H9 (cell line): ENCODE results near the gene KIF16B. TPM values are rescaled to one million over a fixed set of nuclear protein-coding genes. Genes with fewer than 3 reads are reported as not detected.
A peak's percentile ranks its signal among the peaks of the same experiment; 100 is the strongest.

Experiments
- DNase-seq: peaks from one replicate; pipeline ENCODE4 v3.0.0-alpha.2; 2017
- H2AFZ ChIP-seq: one replicate; pipeline ENCODE4 v1.6.1; 2013; ENCODE audit warnings: mild to moderate bottlenecking, low read length, control low read depth, moderate library complexity
- H2AK5ac ChIP-seq: 2 replicates; pipeline ENCODE4 v1.6.1; 2013; ENCODE audit warnings: low read length, control low read depth, mixed read lengths; ENCODE audit not compliant: insufficient read length
- H2BK120ac ChIP-seq: one replicate; pipeline ENCODE4 v1.6.1; 2013; ENCODE audit warnings: low read depth, mild to moderate bottlenecking, low read length, control low read depth, inconsistent platforms; ENCODE audit not compliant: poor library complexity, severe bottlenecking
- H2BK12ac ChIP-seq: 2 replicates; pipeline ENCODE4 v1.6.1; 2013; ENCODE audit warnings: low read length, control low read depth, mixed read lengths, low read depth; ENCODE audit not compliant: insufficient read length
- H2BK15ac ChIP-seq: 2 replicates; pipeline ENCODE4 v1.6.1; 2013; ENCODE audit warnings: low read depth, low read length, control low read depth
- H2BK20ac ChIP-seq: one replicate; pipeline ENCODE4 v1.6.1; 2013; ENCODE audit warnings: low read depth, mild to moderate bottlenecking, low read length, control low read depth, inconsistent platforms; ENCODE audit not compliant: poor library complexity, severe bottlenecking
- H2BK5ac ChIP-seq: 2 replicates; pipeline ENCODE4 v1.6.1; 2013; ENCODE audit warnings: low read length, control low read depth, mixed read lengths; ENCODE audit not compliant: insufficient read length
- H3K14ac ChIP-seq: 2 replicates; pipeline ENCODE4 v1.6.1; 2013; ENCODE audit warnings: low read length, control low read depth; ENCODE audit not compliant: insufficient read depth
- H3K18ac ChIP-seq: 2 replicates; pipeline ENCODE4 v1.6.1; 2013; ENCODE audit warnings: low read depth, mild to moderate bottlenecking, mixed read lengths, low read length, control low read depth; ENCODE audit not compliant: insufficient read length
- H3K23ac ChIP-seq: 2 replicates; pipeline ENCODE4 v1.6.1; 2013; ENCODE audit warnings: low read length, control low read depth, mixed read lengths, low read depth; ENCODE audit not compliant: insufficient read length
- H3K23me2 ChIP-seq: 2 replicates; pipeline ENCODE4 v1.6.1; 2013; ENCODE audit warnings: low read depth, mild to moderate bottlenecking, mixed read lengths, low read length, control low read depth; ENCODE audit not compliant: insufficient read length, poor library complexity, severe bottlenecking
- H3K27ac ChIP-seq: 2 replicates; pipeline ENCODE4 v1.5.1; 2013; ENCODE audit warnings: low read length, control low read depth, mixed read lengths, low read depth; ENCODE audit not compliant: insufficient read length
- H3K27me3 ChIP-seq: 2 replicates; pipeline ENCODE4 v1.6.1; 2013; ENCODE audit warnings: low read length, control low read depth, inconsistent platforms; ENCODE audit not compliant: insufficient read depth
- H3K4ac ChIP-seq: 2 replicates; pipeline ENCODE4 v1.6.1; 2013; ENCODE audit warnings: low read depth, mild to moderate bottlenecking, control low read depth, inconsistent platforms, low read length, moderate library complexity
- H3K4me1 ChIP-seq: 2 replicates; pipeline ENCODE4 v1.6.1; 2013; ENCODE audit warnings: low read length, control low read depth, inconsistent platforms; ENCODE audit not compliant: insufficient read depth
- H3K4me2 ChIP-seq: 2 replicates; pipeline ENCODE4 v1.6.1; 2013; ENCODE audit warnings: low read length, control low read depth, mixed read lengths; ENCODE audit not compliant: insufficient read length, insufficient read depth
- H3K56ac ChIP-seq: 2 replicates; pipeline ENCODE4 v1.6.1; 2013; ENCODE audit warnings: low read depth, mild to moderate bottlenecking, mixed read lengths, low read length, control low read depth; ENCODE audit not compliant: insufficient read length
- H3K79me1 ChIP-seq: 2 replicates; pipeline ENCODE4 v1.6.1; 2013; ENCODE audit warnings: low read depth, mild to moderate bottlenecking, moderate library complexity, low read length, control low read depth, inconsistent platforms; ENCODE audit not compliant: insufficient read depth, poor library complexity, severe bottlenecking
- H3K79me2 ChIP-seq: 2 replicates; pipeline ENCODE4 v1.6.1; 2013; ENCODE audit warnings: low read length, control low read depth, inconsistent platforms; ENCODE audit not compliant: insufficient read depth
- H3K9ac ChIP-seq: 2 replicates; pipeline ENCODE4 v1.6.1; 2013; ENCODE audit warnings: low read length, control low read depth, mixed read lengths; ENCODE audit not compliant: insufficient read length; ENCODE audit errors: extremely low read depth
- H3K9me3 ChIP-seq: one replicate; pipeline ENCODE4 v1.6.1; 2013; ENCODE audit warnings: low read depth, low read length, inconsistent platforms; ENCODE audit not compliant: control insufficient read depth
- H3T11ph ChIP-seq: one replicate; pipeline ENCODE4 v1.6.1; 2013; ENCODE audit warnings: mild to moderate bottlenecking, low read length, control low read depth, inconsistent platforms
- H4K20me1 ChIP-seq: one replicate; pipeline ENCODE4 v1.6.1; 2013; ENCODE audit not compliant: control insufficient read depth, insufficient read length, insufficient read depth
- H4K5ac ChIP-seq: 2 replicates; pipeline ENCODE4 v1.6.1; 2013; ENCODE audit warnings: low read depth, mild to moderate bottlenecking, mixed read lengths, low read length, control low read depth; ENCODE audit not compliant: insufficient read length
- H4K8ac ChIP-seq: replicated peaks from 2 replicates; pipeline ENCODE4 v1.6.1; 2013; ENCODE audit warnings: low read length, control low read depth, mixed read lengths, low read depth; ENCODE audit not compliant: insufficient read length
- H4K91ac ChIP-seq: 2 replicates; pipeline ENCODE4 v1.6.1; 2013; ENCODE audit warnings: low read depth, mild to moderate bottlenecking, moderate library complexity, mixed read lengths, low read length, control low read depth; ENCODE audit not compliant: insufficient read length
- H3K27ac Mint-ChIP-seq, 3 experiments: 2 replicates in 2 of 3; 3 replicates in 1 of 3; pipeline ENCODE4 v1.8.0; 2020 to 2021; ENCODE audit warnings: mixed read lengths in 3 of 3, mild to moderate bottlenecking in 1 of 3, moderate library complexity in 1 of 3
- H3K27me3 Mint-ChIP-seq: 2 replicates; pipeline ENCODE4 v1.8.0; 2021; ENCODE audit warnings: low read depth, mild to moderate bottlenecking, moderate library complexity, mixed read lengths
- H3K36me3 Mint-ChIP-seq, 3 experiments: 2 replicates in 2 of 3; 3 replicates in 1 of 3; pipeline ENCODE4 v1.8.0; 2020 to 2021; ENCODE audit warnings: low read depth in 3 of 3, mixed read lengths in 3 of 3; ENCODE audit not compliant: insufficient read depth in 1 of 3
- H3K4me1 Mint-ChIP-seq, 2 experiments: 2 replicates each; pipeline ENCODE4 v1.8.0; 2020; ENCODE audit warnings: mixed read lengths in 2 of 2
- H3K4me3 Mint-ChIP-seq, 2 experiments: 2 replicates in 1 of 2; 3 replicates in 1 of 2; pipeline ENCODE4 v1.8.0; 2020 to 2021; ENCODE audit warnings: mild to moderate bottlenecking in 2 of 2, mixed read lengths in 2 of 2, moderate library complexity in 1 of 2
- H3K9me3 Mint-ChIP-seq, 2 experiments: 2 replicates in 1 of 2; 3 replicates in 1 of 2; pipeline ENCODE4 v1.8.0; 2020; ENCODE audit warnings: mild to moderate bottlenecking in 2 of 2, mixed read lengths in 2 of 2, moderate library complexity in 1 of 2
- CTCF ChIP-seq: fragments of 200-600 bp; sonication (generic); conservative IDR thresholded peaks from 3 replicates; pipeline ENCODE4 v1.8.0; 2021; ENCODE audit warnings: antibody characterized with exemption, mild to moderate bottlenecking
- WGBS: extraction: QIAGEN DNeasy Blood & Tissue Kit; methylation state at CpG from one replicate; pipeline ENCODE4 v1.1.7; 2013; ENCODE audit warnings: missing lambda C conversion rate, low lambda C conversion rate, mixed read lengths; ENCODE audit not compliant: insufficient read length; ENCODE audit errors: extremely low coverage; 5-methylcytosine and 5-hydroxymethylcytosine counted together
- total RNA-seq: library from RNA; stranded (reverse); gene quantifications from 2 replicates; pipeline ENCODE4 v1.2.1, GENCODE V29; 2021

Gene KIF16B
- total RNA-seq, 1 experiment from 2014 or later = 7.4 TPM

GRCh38 chr20:16590041-16590633 is 16.9 kb upstream of the KIF16B start:
- H3K27me3 ChIP-seq = no peaks in the 10 kb centered on the region
- no peaks in the 10 kb centered on the region for H3K79me1 ChIP-seq
- H3K23me2 ChIP-seq = no peaks in the 10 kb centered on the region
- H2AFZ ChIP-seq = no peak overlapping the region
- no peak overlapping the region for H3K14ac ChIP-seq
- H4K20me1 ChIP-seq = no peaks in the 10 kb centered on the region
- no peak overlapping the region for H4K5ac ChIP-seq
- Mint-ChIP-seq H3K27me3 (no peaks in the 10 kb centered on the region), H3K36me3 (no peaks in the 10 kb centered on the region), H3K27ac (peak overlapping the region in 1 of 3 experiments; percentile 30; a peak in 1 of 7 replicates), H3K4me3 (no peak overlapping the region), H3K9me3 (no peaks in the 10 kb centered on the region), H3K4me1 (peaks cover 15% of the 10 kb centered on the region in 2 experiments)
- peaks cover 2% of the 10 kb centered on the region; the same call in 1 of the 2 replicates for H3K4me1 ChIP-seq
- no peak overlapping the region for H3K4me2 ChIP-seq
- H3K9me3 ChIP-seq = no peaks in the 10 kb centered on the region
- no peak overlapping the region for H2BK120ac ChIP-seq
- no peak overlapping the region for H2BK5ac ChIP-seq
- no peak overlapping the region for H2BK15ac ChIP-seq
- no peak for DNase-seq
- no peak overlapping the region for H3K18ac ChIP-seq
- no peaks in the 10 kb centered on the region for H3K79me2 ChIP-seq
- H2BK12ac ChIP-seq = no peak overlapping the region
- no peak overlapping the region for H4K91ac ChIP-seq
- H3K9ac ChIP-seq = no peak overlapping the region
- H2AK5ac ChIP-seq = no peak overlapping the region
- no peak overlapping the region for H3K23ac ChIP-seq
- H2BK20ac ChIP-seq = no peak overlapping the region
- no peak for TF ChIP-seq CTCF
- H3K4ac ChIP-seq = no peak overlapping the region
- WGBS = no CpG with 5 or more reads among the region's 7 CpGs
- no peak overlapping the region for H4K8ac ChIP-seq
- no peak overlapping the region for H3K56ac ChIP-seq
- no peak overlapping the region for H3T11ph ChIP-seq
- H3K27ac ChIP-seq = no peak overlapping the region
